Gastroesophageal sphincter (tissue), 3 donors: ENCODE data around the gene ARHGAP22.

ENCODE experiments used
- EP300 ChIP-seq: sonication (generic); formaldehyde crosslinking; IDR thresholded peaks from one replicate; pipeline ENCODE4 v1.6.1; 2017; ENCODE audit warnings: antibody characterized with exemption, mild to moderate bottlenecking
- POLR2A ChIP-seq, 2 donors: fragments of 450-650 bp; IDR thresholded peaks; one replicate each; pipeline ENCODE4 v1.6.1; 2017; ENCODE audit warnings: antibody characterized with exemption in 2 of 2, mild to moderate bottlenecking in 2 of 2, moderate library complexity in 1 of 2
- POLR2AphosphoS5 ChIP-seq: sonication (generic); formaldehyde crosslinking; IDR thresholded peaks from one replicate; pipeline ENCODE4 v1.6.1; 2017; ENCODE audit warnings: antibody characterized with exemption
- TF ChIP-seq, protein P1 (sequence below), 4 experiments: fragments of 200-600 bp in 2 of 4; fragments of 450-650 bp in 2 of 4; sonication (generic) in 1 of 4; IDR thresholded peaks; one replicate each; pipeline ENCODE4 v1.5.1; 2017 to 2019; ENCODE audit warnings: antibody characterized with exemption in 4 of 4, mild to moderate bottlenecking in 2 of 4, moderate library complexity in 2 of 4

DNA sequence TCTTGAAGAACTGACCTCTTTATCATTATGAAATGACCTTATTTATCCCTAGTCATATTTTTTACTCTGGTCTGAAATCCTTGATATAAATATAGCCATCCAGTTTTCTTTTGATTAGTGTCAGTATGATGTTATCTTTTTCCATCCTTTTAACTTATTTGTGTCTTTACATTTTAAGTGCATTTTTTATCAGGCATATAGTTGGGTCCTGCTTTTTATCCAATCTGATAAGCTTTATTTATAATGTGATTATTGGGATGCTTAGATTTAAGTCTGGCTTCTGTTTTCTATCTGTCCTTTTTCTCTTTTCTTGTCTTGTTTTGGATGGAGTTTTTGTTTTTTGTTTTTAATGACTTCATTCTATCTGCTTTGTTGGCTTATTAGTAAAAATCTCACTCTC lies 119.2 kb downstream of the ARHGAP22 start:
- TF ChIP-seq, protein P1, sequence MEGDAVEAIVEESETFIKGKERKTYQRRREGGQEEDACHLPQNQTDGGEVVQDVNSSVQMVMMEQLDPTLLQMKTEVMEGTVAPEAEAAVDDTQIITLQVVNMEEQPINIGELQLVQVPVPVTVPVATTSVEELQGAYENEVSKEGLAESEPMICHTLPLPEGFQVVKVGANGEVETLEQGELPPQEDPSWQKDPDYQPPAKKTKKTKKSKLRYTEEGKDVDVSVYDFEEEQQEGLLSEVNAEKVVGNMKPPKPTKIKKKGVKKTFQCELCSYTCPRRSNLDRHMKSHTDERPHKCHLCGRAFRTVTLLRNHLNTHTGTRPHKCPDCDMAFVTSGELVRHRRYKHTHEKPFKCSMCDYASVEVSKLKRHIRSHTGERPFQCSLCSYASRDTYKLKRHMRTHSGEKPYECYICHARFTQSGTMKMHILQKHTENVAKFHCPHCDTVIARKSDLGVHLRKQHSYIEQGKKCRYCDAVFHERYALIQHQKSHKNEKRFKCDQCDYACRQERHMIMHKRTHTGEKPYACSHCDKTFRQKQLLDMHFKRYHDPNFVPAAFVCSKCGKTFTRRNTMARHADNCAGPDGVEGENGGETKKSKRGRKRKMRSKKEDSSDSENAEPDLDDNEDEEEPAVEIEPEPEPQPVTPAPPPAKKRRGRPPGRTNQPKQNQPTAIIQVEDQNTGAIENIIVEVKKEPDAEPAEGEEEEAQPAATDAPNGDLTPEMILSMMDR (IDR thresholded peaks at IDR 0.05) = no peak
- no peak for TF ChIP-seq POLR2AphosphoS5
- TF ChIP-seq POLR2A (IDR thresholded peaks at IDR 0.05) = no peak
- no peak for TF ChIP-seq EP300
